ENCODE measurements around the gene NOS1AP.
A peak's percentile ranks its signal among the peaks of the same experiment; 100 is the strongest.
"Not testable (repeated sequence)": the region's sequence is repeated elsewhere in the genome, so short reads cannot be mapped to it uniquely, and the experiment has no call there.

Gene NOS1AP

GRCh38 chr1:162040657-162041056, 28.8 kb upstream of the NOS1AP start:
- Histone ChIP-seq H3K27ac (no peak overlapping the region), H3K36me3 (replicated peaks) (no peaks in the 10 kb centered on the region), H3K27me3 (replicated peaks) (no peaks in the 10 kb centered on the region), H3K4me3 (ENCODE audit: low read depth, low read length) (no peak overlapping the region)
- DNase-seq: no peak
- peak; percentile 77 for TF ChIP-seq CTCF (IDR thresholded peaks at IDR 0.05; ENCODE audit: low read depth, low read length, missing control alignments)
- in situ Hi-C loops (cut with HindIII; ENCODE audit: low pct_ligation_motif_present, low sequenced_read_pairs): loop anchor here (25.0 kb wide), 2 partner anchors 178 to 253 kb away; no protein-coding TSS in a partner anchor

DNA sequence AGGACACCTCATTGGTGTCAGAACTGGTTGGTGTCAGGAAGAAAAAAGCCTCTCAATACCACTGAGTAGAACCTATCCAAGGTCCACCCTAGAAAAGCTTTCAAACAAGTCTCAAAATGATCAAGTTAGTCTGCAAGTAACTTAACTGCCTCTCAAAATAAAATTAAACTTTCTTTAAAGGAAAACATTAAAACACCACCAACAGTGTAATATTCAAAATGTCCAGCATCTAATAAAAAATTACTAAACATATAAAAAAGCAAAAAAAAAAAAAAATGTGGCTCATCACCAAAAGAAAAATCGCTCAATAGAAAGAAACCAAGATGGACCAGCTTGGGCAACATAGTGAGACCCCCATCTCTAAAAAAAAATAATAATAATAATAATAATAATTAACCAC, 27.1 kb upstream of the NOS1AP start:
- in situ Hi-C loops (cut with HindIII; ENCODE audit: low pct_ligation_motif_present, low sequenced_read_pairs): loop anchor here (25.0 kb wide), 2 partner anchors 180 to 255 kb away; no protein-coding TSS in a partner anchor
- no peak for DNase-seq
- Histone ChIP-seq H3K27ac (no peak overlapping the region), H3K27me3 (replicated peaks) (no peaks in the 10 kb centered on the region), H3K36me3 (replicated peaks) (no peaks in the 10 kb centered on the region), H3K4me3 (ENCODE audit: low read depth, low read length) (no peak overlapping the region)
- no peak for TF ChIP-seq CTCF (IDR thresholded peaks at IDR 0.05; ENCODE audit: low read depth, low read length, missing control alignments)

DNA sequence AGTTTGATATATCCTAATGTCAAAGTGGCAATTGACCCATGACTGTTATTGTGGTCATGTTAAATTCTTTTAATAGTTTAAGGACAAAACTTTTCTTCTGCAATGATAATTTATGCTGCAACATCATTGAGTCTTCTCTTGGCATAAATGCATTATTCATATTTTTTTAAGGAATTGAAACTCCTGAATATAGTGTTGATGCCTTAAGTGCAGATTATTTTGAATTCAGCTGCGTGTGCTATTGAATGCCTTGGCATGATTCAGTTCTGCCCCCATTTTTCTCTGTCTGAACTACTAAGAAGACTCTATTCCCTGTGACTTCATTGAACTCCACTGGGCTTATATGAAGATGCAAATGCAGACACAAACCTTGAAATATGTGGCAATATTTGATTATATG, 22.6 kb upstream of the NOS1AP start:
- Histone ChIP-seq H3K4me3 (ENCODE audit: low read depth, low read length) (no peak overlapping the region), H3K27ac (no peak overlapping the region), H3K27me3 (replicated peaks) (no peaks in the 10 kb centered on the region), H3K36me3 (replicated peaks) (no peaks in the 10 kb centered on the region)
- in situ Hi-C loops (cut with HindIII; ENCODE audit: low pct_ligation_motif_present, low sequenced_read_pairs): loop anchor here (25.0 kb wide), 2 partner anchors 185 to 260 kb away; no protein-coding TSS in a partner anchor
- no peak for TF ChIP-seq CTCF (IDR thresholded peaks at IDR 0.05; ENCODE audit: low read depth, low read length, missing control alignments)
- no peak for DNase-seq

- H3K36me3 ChIP-seq (replicated peaks); in situ Hi-C loops (cut with HindIII; ENCODE audit: low pct_ligation_motif_present, low sequenced_read_pairs); H3K27me3 ChIP-seq (replicated peaks); DNase-seq; H3K4me3 ChIP-seq (ENCODE audit: low read depth, low read length); H3K27ac ChIP-seq: not testable (repeated sequence)
Measured at GRCh38 chr1:162053949-162054348, 15.5 kb upstream of the NOS1AP start.

GRCh38 chr1:162055062-162055461, 14.4 kb upstream of the NOS1AP start:
- no peak overlapping the region for H3K4me3 ChIP-seq (ENCODE audit: low read depth, low read length)
- no peaks in the 10 kb centered on the region for H3K27me3 ChIP-seq (replicated peaks)
- in situ Hi-C loops (cut with HindIII; ENCODE audit: low pct_ligation_motif_present, low sequenced_read_pairs): no loop called here
- TF ChIP-seq CTCF (IDR thresholded peaks at IDR 0.05; ENCODE audit: low read depth, low read length, missing control alignments): no peak
- H3K27ac ChIP-seq: peak overlapping the region; percentile 27
- DNase-seq: peak; percentile 78
- H3K36me3 ChIP-seq (replicated peaks): no peaks in the 10 kb centered on the region

DNA sequence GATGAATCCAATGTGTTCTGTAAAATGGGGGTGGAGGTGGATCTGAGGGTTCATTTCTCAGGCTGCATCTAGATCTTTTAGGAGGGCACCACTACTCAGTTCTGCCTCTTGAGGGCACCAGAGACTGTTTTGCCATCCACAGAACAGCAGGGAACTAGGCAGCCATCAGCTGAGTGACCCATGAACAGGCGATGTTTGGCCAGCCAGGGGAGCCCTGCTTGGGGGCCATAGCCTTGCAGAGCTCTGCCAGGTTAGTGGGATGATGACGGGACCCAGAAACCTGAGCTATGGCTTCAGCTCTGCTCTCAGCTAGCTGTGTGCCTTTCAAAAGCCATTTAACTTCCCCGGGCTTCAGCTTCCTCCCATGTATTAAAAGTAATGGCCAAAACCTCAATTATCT, 13.4 kb upstream of the NOS1AP start:
- peak; percentile 97 for TF ChIP-seq CTCF (IDR thresholded peaks at IDR 0.05; ENCODE audit: low read depth, low read length, missing control alignments)
- no peaks in the 10 kb centered on the region for H3K36me3 ChIP-seq (replicated peaks)
- no peaks in the 10 kb centered on the region for H3K27me3 ChIP-seq (replicated peaks)
- H3K4me3 ChIP-seq (ENCODE audit: low read depth, low read length): no peak overlapping the region
- in situ Hi-C loops (cut with HindIII; ENCODE audit: low pct_ligation_motif_present, low sequenced_read_pairs): no loop called here
- DNase-seq: peak; percentile 78
- H3K27ac ChIP-seq: no peak overlapping the region
